Nephron progenitor cell (in vitro differentiated cells): Measurements from ENCODE around the gene NUDT12.

Source experiments
- DNase-seq: peaks from one replicate; pipeline ENCODE4 v3.0.0; 2021
- H3K27ac Mint-ChIP-seq: 2 replicates; pipeline ENCODE4 v1.8.0; 2021; ENCODE audit warnings: mild to moderate bottlenecking, moderate library complexity, mixed read lengths
- H3K27me3 Mint-ChIP-seq: 2 replicates; pipeline ENCODE4 v1.8.0; 2021; ENCODE audit warnings: mild to moderate bottlenecking, low read depth, mixed read lengths; ENCODE audit not compliant: poor library complexity
- H3K36me3 Mint-ChIP-seq: 2 replicates; pipeline ENCODE4 v1.8.0; 2021; ENCODE audit warnings: low read depth, mixed read lengths
- H3K4me1 Mint-ChIP-seq: 2 replicates; pipeline ENCODE4 v1.8.0; 2021; ENCODE audit warnings: mixed read lengths
- H3K4me3 Mint-ChIP-seq: 2 replicates; pipeline ENCODE4 v1.8.0; 2021; ENCODE audit warnings: mild to moderate bottlenecking, moderate library complexity, mixed read lengths
- H3K9me3 Mint-ChIP-seq: 2 replicates; pipeline ENCODE4 v1.8.0; 2021; ENCODE audit warnings: mild to moderate bottlenecking, moderate library complexity, mixed read lengths
- TF ChIP-seq, protein P1 (sequence below): fragments of 200-600 bp; sonication (generic); IDR thresholded peaks from 2 replicates; pipeline ENCODE4 v1.5.0; 2021; ENCODE audit warnings: antibody characterized with exemption

NUDT12 gene

DNA sequence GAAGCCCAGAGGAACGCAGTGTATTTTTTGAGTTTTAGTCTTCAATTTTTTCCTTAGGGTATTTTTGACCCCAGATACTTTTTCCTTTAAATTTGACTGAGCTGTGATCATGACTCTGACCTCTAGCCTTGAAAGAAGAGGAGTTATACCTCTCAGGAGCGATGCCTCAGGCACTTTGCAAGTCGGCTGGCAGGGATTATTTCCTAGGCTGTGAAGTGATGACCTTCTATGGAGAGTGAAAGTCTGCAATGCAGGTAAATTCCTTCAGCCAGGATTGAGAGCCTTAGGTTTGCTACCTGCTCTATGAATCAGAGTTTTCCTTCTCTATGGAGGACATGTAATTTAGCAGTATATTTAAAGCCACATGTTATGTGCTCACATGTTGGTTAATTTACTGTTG lies 10.8 kb upstream of the NUDT12 start:
- Mint-ChIP-seq H3K36me3 (no peaks in the 10 kb centered on the region), H3K4me1 (peaks cover 8% of the 10 kb centered on the region), H3K4me3 (no peak overlapping the region), H3K27ac (no peak overlapping the region), H3K27me3 (no peaks in the 10 kb centered on the region), H3K9me3 (no peaks in the 10 kb centered on the region)
- TF ChIP-seq, protein P1, sequence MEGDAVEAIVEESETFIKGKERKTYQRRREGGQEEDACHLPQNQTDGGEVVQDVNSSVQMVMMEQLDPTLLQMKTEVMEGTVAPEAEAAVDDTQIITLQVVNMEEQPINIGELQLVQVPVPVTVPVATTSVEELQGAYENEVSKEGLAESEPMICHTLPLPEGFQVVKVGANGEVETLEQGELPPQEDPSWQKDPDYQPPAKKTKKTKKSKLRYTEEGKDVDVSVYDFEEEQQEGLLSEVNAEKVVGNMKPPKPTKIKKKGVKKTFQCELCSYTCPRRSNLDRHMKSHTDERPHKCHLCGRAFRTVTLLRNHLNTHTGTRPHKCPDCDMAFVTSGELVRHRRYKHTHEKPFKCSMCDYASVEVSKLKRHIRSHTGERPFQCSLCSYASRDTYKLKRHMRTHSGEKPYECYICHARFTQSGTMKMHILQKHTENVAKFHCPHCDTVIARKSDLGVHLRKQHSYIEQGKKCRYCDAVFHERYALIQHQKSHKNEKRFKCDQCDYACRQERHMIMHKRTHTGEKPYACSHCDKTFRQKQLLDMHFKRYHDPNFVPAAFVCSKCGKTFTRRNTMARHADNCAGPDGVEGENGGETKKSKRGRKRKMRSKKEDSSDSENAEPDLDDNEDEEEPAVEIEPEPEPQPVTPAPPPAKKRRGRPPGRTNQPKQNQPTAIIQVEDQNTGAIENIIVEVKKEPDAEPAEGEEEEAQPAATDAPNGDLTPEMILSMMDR, result no peak
- DNase-seq, result no peak

DNA sequence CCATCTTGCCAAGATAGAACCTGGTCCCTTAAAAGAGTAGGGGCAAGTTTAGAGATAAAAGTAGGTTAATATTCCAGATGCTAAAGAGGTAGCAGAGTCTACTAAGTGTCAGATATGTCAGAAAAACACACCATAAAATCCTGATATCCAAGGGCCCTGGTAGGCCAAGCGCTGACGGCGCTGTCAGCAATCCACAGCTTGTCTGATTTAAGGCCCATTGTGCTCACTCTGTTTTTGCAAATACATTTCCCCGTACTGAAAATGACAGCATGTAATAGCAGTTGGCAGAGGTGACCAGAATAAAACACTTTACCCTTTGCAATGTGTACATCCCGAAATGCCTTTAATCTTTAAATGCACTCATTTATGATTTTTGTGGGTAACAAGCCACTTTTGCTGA lies 9.9 kb upstream of the NUDT12 start:
- no peaks in the 10 kb centered on the region for H3K9me3 Mint-ChIP-seq

DNA sequence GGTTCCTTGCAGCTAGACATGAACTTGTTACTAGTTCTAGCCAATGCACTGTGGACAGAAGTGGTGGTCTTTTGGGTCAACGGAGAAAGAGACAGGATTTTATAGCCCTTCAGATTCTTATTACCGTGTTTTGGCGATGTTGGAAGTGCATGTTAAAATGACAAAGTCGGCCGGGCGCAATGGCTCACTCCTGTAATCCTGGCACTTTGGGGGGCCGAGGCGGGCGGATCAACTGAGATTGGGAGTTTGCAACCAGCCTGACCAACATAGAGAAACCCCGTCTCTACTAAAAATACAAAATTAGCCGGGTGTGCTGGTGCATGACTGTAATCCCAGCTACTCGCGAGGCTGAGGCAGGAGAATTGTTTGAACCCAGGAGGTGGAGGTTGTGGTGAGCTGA lies 9.1 kb upstream of the NUDT12 start:
- Mint-ChIP-seq H3K4me1 (peaks cover 8% of the 10 kb centered on the region), H3K9me3 (no peaks in the 10 kb centered on the region), H3K4me3 (no peak overlapping the region), H3K36me3 (no peaks in the 10 kb centered on the region), H3K27me3 (no peaks in the 10 kb centered on the region), H3K27ac (no peak overlapping the region)
- DNase-seq, result no peak
- TF ChIP-seq, protein P1, result no peak

More for the DNA sequence above, 9.9 kb upstream of the NUDT12 start:
- TF ChIP-seq, protein P1, result no peak
- Mint-ChIP-seq H3K27ac (no peak overlapping the region), H3K4me1 (peaks cover 8% of the 10 kb centered on the region), H3K27me3 (no peaks in the 10 kb centered on the region), H3K4me3 (no peak overlapping the region), H3K36me3 (no peaks in the 10 kb centered on the region)
- DNase-seq, result no peak

DNA sequence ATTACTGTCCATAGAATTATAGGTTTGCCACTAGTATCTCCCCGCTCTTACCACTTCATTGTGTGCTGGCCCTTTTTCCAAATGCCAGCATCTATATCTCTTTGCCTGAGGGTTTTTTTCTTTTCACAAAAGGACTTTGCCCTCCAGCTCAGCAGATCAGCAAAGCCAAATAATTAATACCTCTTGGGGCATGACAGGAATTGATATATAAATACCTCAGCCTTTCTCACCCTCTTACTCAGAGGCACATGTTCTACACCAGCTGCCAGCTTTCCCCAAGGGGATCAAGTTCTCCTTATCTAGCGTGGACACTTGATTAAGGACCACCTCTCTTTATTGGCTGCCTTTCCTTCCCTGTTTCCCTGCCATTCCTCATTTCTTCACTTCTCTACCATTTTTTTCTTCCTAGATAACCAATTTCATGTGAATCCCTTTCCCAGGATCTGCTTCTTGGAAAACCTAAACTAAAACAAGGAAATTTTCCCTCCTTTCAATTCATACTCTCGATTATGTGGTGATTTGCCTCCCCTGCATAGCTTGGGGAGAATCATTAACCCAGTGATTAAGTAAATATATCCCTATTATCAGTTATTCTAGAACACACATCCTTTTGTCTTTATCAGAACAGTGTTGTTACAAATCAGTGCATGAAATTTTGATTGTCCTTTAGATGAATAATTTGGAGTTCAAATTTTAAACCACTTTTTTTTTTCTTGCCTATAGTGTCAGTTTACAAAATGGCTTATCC lies 6.9 kb upstream of the NUDT12 start:
- Mint-ChIP-seq H3K27ac (no peak overlapping the region), H3K27me3 (no peaks in the 10 kb centered on the region), H3K4me1 (peaks cover 8% of the 10 kb centered on the region), H3K9me3 (no peaks in the 10 kb centered on the region), H3K36me3 (no peaks in the 10 kb centered on the region), H3K4me3 (no peak overlapping the region)
- no peak for DNase-seq
- TF ChIP-seq, protein P1, result no peak

DNA sequence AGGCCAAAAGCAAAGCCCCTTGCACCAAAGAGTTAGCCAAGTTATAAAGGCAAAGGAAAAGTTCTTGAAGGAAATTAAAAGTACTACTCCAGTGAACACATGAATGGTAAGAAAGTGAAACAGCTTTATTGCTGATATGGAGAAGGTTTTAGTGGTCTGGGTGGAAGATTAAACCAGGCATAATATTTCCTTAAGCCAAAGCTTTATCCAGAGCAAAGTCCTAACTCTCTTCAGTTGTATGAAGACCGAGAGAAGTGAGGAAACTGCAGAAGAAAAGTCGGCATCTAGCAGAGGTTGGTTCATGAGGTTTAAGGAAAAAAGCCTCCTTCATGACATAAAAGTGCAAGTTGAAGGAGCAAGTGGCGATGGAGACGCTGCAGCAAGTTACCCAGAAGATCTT lies 3.1 kb upstream of the NUDT12 start:
- Mint-ChIP-seq H3K36me3 (no peaks in the 10 kb centered on the region), H3K27me3 (no peaks in the 10 kb centered on the region), H3K9me3 (no peaks in the 10 kb centered on the region), H3K27ac (no peak overlapping the region), H3K4me3 (no peak overlapping the region), H3K4me1 (peaks cover 26% of the 10 kb centered on the region)
- DNase-seq, result no peak
- TF ChIP-seq, protein P1, result no peak
